Psoas muscle (tissue), 8 donors: ENCODE data around the gene PNMA1. TPM values are rescaled to one million over a fixed set of nuclear protein-coding genes. Genes with fewer than 3 reads are reported as not detected.
"Not testable (repeated sequence)": the region's sequence is repeated elsewhere in the genome, so short reads cannot be mapped to it uniquely, and the experiment has no call there.

Experiments
- ATAC-seq, 4 donors: fragments of 200-7000 bp; cut with Tn5 transposase; one replicate each; pipeline ENCODE4 v1.9.1; 2020; ENCODE audit warnings: moderate library complexity in 3 of 4, mild to moderate bottlenecking in 2 of 4
- DNase-seq, 2 donors: peaks; one replicate each; pipeline ENCODE4 v3.0.0-alpha.2; 2020
- H3K27ac ChIP-seq: fragments of 200-600 bp; one replicate; pipeline ENCODE4 v1.8.0; 2022
- H3K27me3 ChIP-seq, 3 donors: fragments of 200-600 bp in 1 of 3; one replicate each; pipeline versions ENCODE4 v1.6.1 to v1.8.0; 2013 to 2022; ENCODE audit warnings: low read length in 2 of 3, mild to moderate bottlenecking in 2 of 3, moderate library complexity in 1 of 3; ENCODE audit not compliant: insufficient read depth in 3 of 3
- H3K36me3 ChIP-seq, 2 donors: fragments of 200-600 bp in 1 of 2; one replicate each; pipeline versions ENCODE4 v1.6.1 to v1.8.0; 2013 to 2022; ENCODE audit warnings: low read depth in 1 of 2, mild to moderate bottlenecking in 1 of 2, moderate library complexity in 1 of 2; ENCODE audit not compliant: insufficient read depth in 1 of 2
- H3K4me1 ChIP-seq: fragments of 200-600 bp; one replicate; pipeline ENCODE4 v1.8.0; 2022
- H3K4me3 ChIP-seq: fragments of 200-600 bp; one replicate; pipeline ENCODE4 v1.8.0; 2022; ENCODE audit warnings: mild to moderate bottlenecking
- H3K9me3 ChIP-seq: fragments of 200-600 bp; one replicate; pipeline ENCODE4 v1.8.0; 2022
- CTCF ChIP-seq: fragments of 200-600 bp; IDR thresholded peaks from one replicate; pipeline ENCODE4 v1.8.0; 2022; ENCODE audit warnings: antibody characterized with exemption
- WGBS, 3 donors: extraction: QIAGEN DNeasy Blood & Tissue Kit; methylation state at CpG; one replicate each; pipeline versions ENCODE4 v1.1.6 to v1.1.7; 2013; 5-methylcytosine and 5-hydroxymethylcytosine counted together
- intact Hi-C, 2 donors: fragments of 100-400 bp; cut with DNase I; formaldehyde crosslinking; loops; one replicate each; pipeline versions ENCODE4 v1.11.0 to v1.14.2; 2022
- polyA plus RNA-seq, 3 donors: library from polyadenylated mRNA; stranded (reverse); fragments of 200-250 nt; gene quantifications; one replicate each; pipeline ENCODE4 v1.2.3, GENCODE V29; 2013
- total RNA-seq, 4 donors: library from RNA; stranded (reverse); fragmentation: NEBNext Ultra II Directional in 2 of 4; extraction: Animal tissue kit (Norgen Biotek cat#: 25700) in 2 of 4; gene quantifications; one replicate each; pipeline versions ENCODE4 v1.2.1 to v1.2.4, GENCODE V29; 2021 to 2023
- donor health status: healthy with polysubstance abuse.
- donor health status: DM: no; HTN: no; CAD: no; lungs with moderate emphysema.
- donor health status: Bipolar disorder and iron deficiency.
- donor health status: healthy.
- donor health status: DM: yes; HTN: yes; CAD: no.
- donor health status: DM: no; HTN: no; CAD: no.
- donor health status: DM: no; HTN: no; CAD: no.
- donor health status: DM: yes; HTN: yes; CAD: no.

The PNMA1 gene
- total and polyA plus RNA-seq, 7 donors = 9.3 to 28.8 (median 19.6) TPM

- Histone ChIP-seq H3K9me3 (no peaks in the 10 kb centered on the region), H3K36me3 (peaks cover 0 to 7% of the 10 kb centered on the region in 2 donors), H3K4me3 (no peak overlapping the region), H3K4me1 (peaks cover 22% of the 10 kb centered on the region), H3K27ac (no peak overlapping the region), H3K27me3 (no peaks in the 10 kb centered on the region)
- no peak for DNase-seq
- no peak for TF ChIP-seq CTCF
- 86 to 97% (median 95%) methylated on average over 5 of the region's 5 CpGs for WGBS, 3 donors
- no peak for ATAC-seq
- intact Hi-C loops = loop anchor here in 1 of 2 donors (5.0 kb wide), 1 partner anchor 68 kb away; the partner anchor contains the start of gene DNAL1
These were observed 3.4 kb downstream of the PNMA1 start for GRCh38 chr14:73710737-73711136.

GRCh38 chr14:73709904-73710469 lies 4.2 kb downstream of the PNMA1 start:
- no peak for TF ChIP-seq CTCF
- intact Hi-C loops = loop anchor here in 1 of 2 donors (5.0 kb wide), 1 partner anchor 68 kb away; the partner anchor contains the start of gene DNAL1
- H3K27ac ChIP-seq = no peak overlapping the region
- H3K9me3 ChIP-seq = no peaks in the 10 kb centered on the region
- no peaks in the 10 kb centered on the region for H3K27me3 ChIP-seq
- H3K4me3 ChIP-seq = no peak overlapping the region
- H3K36me3 ChIP-seq = no peaks in the 10 kb centered on the region
- 91 to 96% (median 92%) methylated on average over 8 of the region's 8 CpGs for WGBS, 3 donors
- ATAC-seq = no peak
- H3K4me1 ChIP-seq = peaks cover 22% of the 10 kb centered on the region
- DNase-seq = no peak

GRCh38 chr14:73708076-73708475 lies 6.1 kb downstream of the PNMA1 start:
- 88 to 89% (median 88%) methylated on average over 1 to 4 of the region's 4 CpGs for WGBS, 3 donors
- H3K36me3 ChIP-seq, ATAC-seq, H3K4me3 ChIP-seq, intact Hi-C loops, H3K27me3 ChIP-seq, DNase-seq, H3K27ac ChIP-seq, H3K9me3 ChIP-seq: not testable (repeated sequence)
- H3K4me1 ChIP-seq = peaks cover 15% of the 10 kb centered on the region

- H3K9me3 ChIP-seq = no peaks in the 10 kb centered on the region
These were observed 13.9 kb downstream of the PNMA1 start for GRCh38 chr14:73700325-73700724.

More at GRCh38 chr14:73700325-73700724, 13.9 kb downstream of the PNMA1 start:
- Histone ChIP-seq H3K36me3 (peaks cover 0 to 9% of the 10 kb centered on the region in 2 donors), H3K4me3 (no peak overlapping the region), H3K27ac (no peak overlapping the region), H3K4me1 (no peaks in the 10 kb centered on the region), H3K27me3 (no peaks in the 10 kb centered on the region)
- intact Hi-C loops = no loop called here
- DNase-seq (no peak), ATAC-seq (no peak)
- 38 to 95% (median 94%) methylated on average over 1 of the region's 1 CpG for WGBS, 3 donors
- TF ChIP-seq CTCF = no peak
